Adrenal gland (tissue), 12 donors: Measurements from ENCODE around the gene AMOT. TPM values are rescaled to one million over a fixed set of nuclear protein-coding genes. Genes with fewer than 3 reads are reported as not detected.

Experiments used
- DNase-seq, 7 donors: peaks; one replicate each; pipeline ENCODE4 v3.0.0-alpha.2; 2019 to 2020
- H3K27ac ChIP-seq, 5 donors: fragments of 200-600 bp; sonication (generic) in 4 of 5; 1 replicate in 3 of 5; 2 replicates in 2 of 5; pipeline versions ENCODE4 v1.5.1 to v1.8.0; 2016 to 2020; ENCODE audit warnings: mild to moderate bottlenecking in 1 of 5
- H3K27me3 ChIP-seq: fragments of 200-600 bp; 2 replicates; pipeline ENCODE4 v1.8.0; 2021
- H3K36me3 ChIP-seq, 2 donors: fragments of 200-600 bp; replicated peaks in 1 of 2; 1 replicate in 1 of 2; 2 replicates in 1 of 2; pipeline versions ENCODE4 v1.5.1 to v1.8.0; 2018 to 2022
- H3K4me1 ChIP-seq, 2 donors: fragments of 200-600 bp; replicated peaks in 1 of 2; 1 replicate in 1 of 2; 2 replicates in 1 of 2; pipeline versions ENCODE4 v1.5.1 to v1.8.0; 2018 to 2021
- H3K4me3 ChIP-seq, 4 donors: fragments of 200-600 bp; sonication (generic) in 3 of 4; one replicate each; pipeline ENCODE4 v1.5.1; 2016 to 2018
- H3K9me3 ChIP-seq, 3 donors: fragments of 200-600 bp; sonication (generic) in 1 of 3; replicated peaks in 1 of 3; 1 replicate in 2 of 3; 2 replicates in 1 of 3; pipeline versions ENCODE4 v1.5.1 to v1.8.0; 2016 to 2021
- CTCF ChIP-seq, 6 experiments: fragments of 450-650 bp in 4 of 6; fragments of 200-600 bp in 2 of 6; sonication (generic) in 1 of 6; IDR thresholded peaks; 1 replicate in 5 of 6; 2 replicates in 1 of 6; pipeline versions ENCODE4 v1.5.1 to v1.8.0; 2016 to 2021; ENCODE audit warnings: antibody characterized with exemption in 6 of 6, mild to moderate bottlenecking in 2 of 6, moderate library complexity in 1 of 6
- POLR2A ChIP-seq, 2 donors: fragments of 450-650 bp; IDR thresholded peaks; one replicate each; pipeline ENCODE4 v1.6.1; 2017; ENCODE audit warnings: antibody characterized with exemption in 2 of 2, mild to moderate bottlenecking in 2 of 2, moderate library complexity in 1 of 2
- WGBS, 4 donors: extraction: QIAGEN DNeasy Blood & Tissue Kit in 2 of 4; methylation state at CpG; one replicate each; pipeline versions ENCODE4 v1.1.5 to v1.1.7; 2013 to 2017; 5-methylcytosine and 5-hydroxymethylcytosine counted together
- intact Hi-C, 2 donors: fragments of 100-400 bp; cut with DNase I; formaldehyde crosslinking; loops; one replicate each; pipeline versions ENCODE4 v1.14.1 to v1.15.0; 2022 to 2023
- polyA plus RNA-seq, 3 donors: library from polyadenylated mRNA; stranded (reverse); fragments of 200-250 nt in 2 of 3; fragments of 350-450 nt in 1 of 3; fragmentation: Illumina TruSeq in 1 of 3; extraction: RNeasy Lipid Tissue Mini Kit (QIAGEN cat#74804) in 1 of 3; gene quantifications; one replicate each; pipeline ENCODE4 v1.2.3, GENCODE V29; 2013 to 2014
- total RNA-seq, 9 donors: library from RNA; depleted of rRNA in 4 of 9; stranded (reverse); fragments of >200 nt in 4 of 9; fragments of 120-200 nt in 1 of 9; fragmentation: NEBNext Ultra II Directional in 1 of 9; extraction: Animal tissue kit (Norgen Biotek cat#: 25700) in 1 of 9; gene quantifications; one replicate each; pipeline versions ENCODE4 v1.1.0 to v1.2.4, GENCODE V29; 2013 to 2023
- donor health status: healthy with polysubstance abuse.
- donor health status: Bipolar disorder and iron deficiency.
- donor health status: DM: yes; HTN: yes; CAD: no.
- donor health status: DM: no; HTN: no; CAD: no.
- donor health status: DM: no; HTN: no; CAD: no.
- donor health status: DM: yes; HTN: yes; CAD: no.

Gene AMOT
- total and polyA plus RNA-seq, 12 donors, result 0.61 to 11.7 (median 5.6) TPM

GRCh38 chrX:112826023-112826422 is 14.6 kb downstream of the AMOT start:
- Histone ChIP-seq H3K27ac (no peak overlapping the region), H3K4me1 (no peaks in the 10 kb centered on the region), H3K36me3 (no peaks in the 10 kb centered on the region), H3K4me3 (no peak overlapping the region), H3K27me3 (peaks cover 9% of the 10 kb centered on the region), H3K9me3 (no peaks in the 10 kb centered on the region)
- TF ChIP-seq CTCF (IDR thresholded peaks at IDR 0.05) (no peak), POLR2A (IDR thresholded peaks at IDR 0.05) (no peak)
- no peak for DNase-seq
- intact Hi-C loops, result no loop called here

- DNase-seq, result no peak
- 55 to 95% (median 75%) methylated on average over 2 to 7 of the region's 7 CpGs for WGBS, 4 donors
- Histone ChIP-seq H3K9me3 (no peaks in the 10 kb centered on the region), H3K27me3 (peaks cover 3% of the 10 kb centered on the region), H3K27ac (no peak overlapping the region), H3K4me3 (no peak overlapping the region), H3K4me1 (no peaks in the 10 kb centered on the region), H3K36me3 (no peaks in the 10 kb centered on the region)
- intact Hi-C loops, result no loop called here
- TF ChIP-seq CTCF (IDR thresholded peaks at IDR 0.05), result no peak
- TF ChIP-seq POLR2A (IDR thresholded peaks at IDR 0.05), result no peak
Measured at GRCh38 chrX:112822892-112823291, 17.7 kb downstream of the AMOT start.

GRCh38 chrX:112820364-112821268 is 20.0 kb downstream of the AMOT start:
- Histone ChIP-seq H3K9me3 (no peaks in the 10 kb centered on the region), H3K27me3 (peaks cover 3% of the 10 kb centered on the region), H3K4me1 (no peaks in the 10 kb centered on the region), H3K4me3 (no peak overlapping the region), H3K27ac (no peak overlapping the region), H3K36me3 (no peaks in the 10 kb centered on the region)
- DNase-seq, result no peak
- TF ChIP-seq CTCF (IDR thresholded peaks at IDR 0.05), result no peak
- TF ChIP-seq POLR2A (IDR thresholded peaks at IDR 0.05), result no peak
- intact Hi-C loops, result no loop called here
- WGBS, 4 donors, result 55 to 79% (median 66%) methylated on average over 3 of the region's 3 CpGs

GRCh38 chrX:112819813-112820212 is 20.8 kb downstream of the AMOT start:
- no peak for DNase-seq
- H3K4me3 ChIP-seq, result no peak overlapping the region
- no peak overlapping the region for H3K27ac ChIP-seq
- no peaks in the 10 kb centered on the region for H3K36me3 ChIP-seq
- intact Hi-C loops, result no loop called here
- H3K4me1 ChIP-seq, result no peaks in the 10 kb centered on the region
- peaks cover 3% of the 10 kb centered on the region for H3K27me3 ChIP-seq
- H3K9me3 ChIP-seq, result no peaks in the 10 kb centered on the region
- TF ChIP-seq CTCF (IDR thresholded peaks at IDR 0.05) (no peak), POLR2A (IDR thresholded peaks at IDR 0.05) (no peak)
- WGBS, 4 donors, result 71 to 91% (median 73%) methylated on average over 1 of the region's 1 CpG; no CpG with 5 or more reads in 1 of the 4 donors
